Ishikawa (cell line): Measurements from ENCODE around the gene RAB44.

Experiments used
- CEBPB ChIP-seq: IDR thresholded peaks from 2 replicates; pipeline ENCODE4 v1.6.1; 2012
- CREB1 ChIP-seq: IDR thresholded peaks from 2 replicates; pipeline ENCODE4 v1.6.1; 2012; ENCODE audit warnings: low read depth
- EGR1 ChIP-seq: IDR thresholded peaks from 2 replicates; pipeline ENCODE4 v1.6.1; 2012
- EP300 ChIP-seq: IDR thresholded peaks from 2 replicates; pipeline ENCODE4 v1.6.1; 2012; ENCODE audit warnings: borderline replicate concordance
- FOXM1 ChIP-seq: IDR thresholded peaks from 2 replicates; pipeline ENCODE4 v1.6.1; 2012; ENCODE audit warnings: low read depth, borderline replicate concordance
- MAX ChIP-seq: IDR thresholded peaks from 2 replicates; pipeline ENCODE4 v1.6.1; 2012
- NFIC ChIP-seq: IDR thresholded peaks from 2 replicates; pipeline ENCODE4 v1.6.1; 2012
- RAD21 ChIP-seq: IDR thresholded peaks from 2 replicates; pipeline ENCODE4 v1.6.1; 2012; ENCODE audit warnings: low read depth
- TAF1 ChIP-seq: IDR thresholded peaks from 2 replicates; pipeline ENCODE4 v1.6.1; 2012; ENCODE audit warnings: low read depth, mild to moderate bottlenecking
- TCF12 ChIP-seq: IDR thresholded peaks from 2 replicates; pipeline ENCODE4 v1.6.1; 2012; ENCODE audit warnings: low read depth
- TEAD4 ChIP-seq: IDR thresholded peaks from 2 replicates; pipeline ENCODE4 v1.6.1; 2012
- USF1 ChIP-seq: IDR thresholded peaks from 2 replicates; pipeline ENCODE4 v1.6.1; 2012
- YY1 ChIP-seq: IDR thresholded peaks from 2 replicates; pipeline ENCODE4 v1.6.1; 2012; ENCODE audit warnings: low read depth
- ZBTB7A ChIP-seq: IDR thresholded peaks from 2 replicates; pipeline ENCODE4 v1.6.1; 2012; ENCODE audit warnings: low read depth
- TF ChIP-seq, protein P1 (sequence below): IDR thresholded peaks from 2 replicates; pipeline ENCODE4 v1.6.1; 2012; ENCODE audit warnings: low read depth, mild to moderate bottlenecking

The RAB44 gene

DNA sequence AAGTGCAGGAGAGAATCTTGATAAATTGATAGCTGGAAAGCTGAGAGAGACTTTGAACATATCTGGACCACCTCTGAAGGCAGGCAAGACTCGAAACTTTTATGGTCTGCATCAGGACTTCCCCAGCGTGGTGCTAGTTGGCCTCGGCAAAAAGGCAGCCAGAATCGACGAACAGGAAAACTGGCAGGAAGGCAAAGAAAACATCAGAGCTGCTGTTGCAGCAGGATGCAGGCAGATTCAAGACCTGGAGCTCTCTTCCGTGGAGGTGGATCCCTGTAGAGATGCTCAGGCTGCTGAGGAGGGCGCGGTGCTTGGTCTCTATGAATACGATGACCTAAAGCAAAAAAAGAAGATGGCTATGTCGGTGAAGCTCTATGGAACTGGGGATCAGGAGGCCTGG is 23.7 kb upstream of the RAB44 start:
- TF ChIP-seq EGR1, result no peak
- no peak for TF ChIP-seq NFIC

DNA sequence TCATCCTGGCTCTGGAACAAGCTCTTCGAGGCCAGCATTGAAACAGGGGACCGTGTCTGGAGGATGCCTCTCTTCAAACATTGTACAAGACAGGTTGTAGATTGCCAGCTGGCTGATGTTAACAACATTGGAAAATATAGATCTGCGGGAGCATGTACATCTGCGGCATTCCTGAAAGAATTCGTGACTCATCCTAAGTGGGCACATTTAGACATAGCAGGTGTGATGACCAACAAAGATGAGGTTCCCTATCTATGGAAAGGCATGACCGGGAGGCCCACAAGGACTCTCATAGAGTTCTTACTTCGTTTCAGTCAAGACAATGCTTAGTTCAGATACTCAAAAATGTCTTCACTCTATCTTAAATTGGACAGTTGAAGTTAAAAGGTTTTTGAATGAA is 22.7 kb upstream of the RAB44 start:
- TF ChIP-seq RAD21 (no peak), ZBTB7A (no peak), TEAD4 (no peak), MAX (no peak), FOXM1 (no peak), CREB1 (no peak), TAF1 (no peak)
- TF ChIP-seq, protein P1, sequence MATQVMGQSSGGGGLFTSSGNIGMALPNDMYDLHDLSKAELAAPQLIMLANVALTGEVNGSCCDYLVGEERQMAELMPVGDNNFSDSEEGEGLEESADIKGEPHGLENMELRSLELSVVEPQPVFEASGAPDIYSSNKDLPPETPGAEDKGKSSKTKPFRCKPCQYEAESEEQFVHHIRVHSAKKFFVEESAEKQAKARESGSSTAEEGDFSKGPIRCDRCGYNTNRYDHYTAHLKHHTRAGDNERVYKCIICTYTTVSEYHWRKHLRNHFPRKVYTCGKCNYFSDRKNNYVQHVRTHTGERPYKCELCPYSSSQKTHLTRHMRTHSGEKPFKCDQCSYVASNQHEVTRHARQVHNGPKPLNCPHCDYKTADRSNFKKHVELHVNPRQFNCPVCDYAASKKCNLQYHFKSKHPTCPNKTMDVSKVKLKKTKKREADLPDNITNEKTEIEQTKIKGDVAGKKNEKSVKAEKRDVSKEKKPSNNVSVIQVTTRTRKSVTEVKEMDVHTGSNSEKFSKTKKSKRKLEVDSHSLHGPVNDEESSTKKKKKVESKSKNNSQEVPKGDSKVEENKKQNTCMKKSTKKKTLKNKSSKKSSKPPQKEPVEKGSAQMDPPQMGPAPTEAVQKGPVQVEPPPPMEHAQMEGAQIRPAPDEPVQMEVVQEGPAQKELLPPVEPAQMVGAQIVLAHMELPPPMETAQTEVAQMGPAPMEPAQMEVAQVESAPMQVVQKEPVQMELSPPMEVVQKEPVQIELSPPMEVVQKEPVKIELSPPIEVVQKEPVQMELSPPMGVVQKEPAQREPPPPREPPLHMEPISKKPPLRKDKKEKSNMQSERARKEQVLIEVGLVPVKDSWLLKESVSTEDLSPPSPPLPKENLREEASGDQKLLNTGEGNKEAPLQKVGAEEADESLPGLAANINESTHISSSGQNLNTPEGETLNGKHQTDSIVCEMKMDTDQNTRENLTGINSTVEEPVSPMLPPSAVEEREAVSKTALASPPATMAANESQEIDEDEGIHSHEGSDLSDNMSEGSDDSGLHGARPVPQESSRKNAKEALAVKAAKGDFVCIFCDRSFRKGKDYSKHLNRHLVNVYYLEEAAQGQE, result no peak

DNA sequence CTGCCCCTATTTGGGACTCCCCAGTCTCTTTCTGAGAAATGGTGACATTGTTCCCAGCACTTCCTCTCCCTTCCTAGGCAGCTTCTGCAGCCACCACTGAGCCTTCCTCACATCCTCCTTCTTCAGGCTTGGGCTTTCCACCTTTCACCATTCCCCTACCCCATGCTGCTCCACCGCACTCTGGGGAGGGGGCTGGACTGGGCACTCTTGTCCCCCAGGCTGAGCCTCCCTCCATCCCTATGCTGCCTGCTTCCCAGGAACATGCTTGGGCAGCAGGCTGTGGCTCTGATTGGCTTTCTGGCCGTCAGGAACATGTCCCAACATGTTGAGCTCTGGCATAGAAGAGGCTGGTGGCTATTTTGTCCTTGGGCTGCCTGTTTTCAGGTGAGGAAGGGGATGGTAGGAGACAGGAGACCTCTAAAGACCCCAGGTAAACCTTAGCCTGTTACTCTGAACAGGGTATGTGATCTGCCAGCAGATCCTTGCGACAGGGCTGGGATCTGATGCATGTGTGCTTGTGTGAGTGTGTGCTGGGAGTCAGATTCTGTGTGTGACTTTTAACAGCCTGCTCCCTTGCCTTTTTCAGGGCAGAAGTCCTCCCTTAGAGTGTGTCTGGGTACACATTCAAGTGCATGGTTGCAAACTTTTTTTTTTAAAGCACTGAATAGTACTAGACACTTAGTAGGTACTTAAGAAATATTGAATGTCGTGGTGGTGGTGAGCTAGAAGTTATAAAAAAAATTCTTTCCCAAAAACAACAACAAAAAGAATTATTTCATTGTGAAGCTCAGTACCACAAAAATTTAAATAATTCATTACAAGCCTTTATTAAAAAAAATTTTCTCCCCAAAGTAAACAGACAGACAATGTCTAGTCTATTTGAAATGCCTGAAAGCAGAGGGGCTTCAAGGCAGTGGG is 21.2 kb upstream of the RAB44 start:
- TF ChIP-seq USF1 (no peak), RAD21 (no peak), MAX (no peak), YY1 (no peak), EP300 (no peak), TCF12 (no peak), EGR1 (no peak), FOXM1 (no peak), TEAD4 (no peak), ZBTB7A (no peak), CREB1 (no peak), TAF1 (no peak), CEBPB (no peak), NFIC (no peak)
- TF ChIP-seq, protein P1, result no peak

DNA sequence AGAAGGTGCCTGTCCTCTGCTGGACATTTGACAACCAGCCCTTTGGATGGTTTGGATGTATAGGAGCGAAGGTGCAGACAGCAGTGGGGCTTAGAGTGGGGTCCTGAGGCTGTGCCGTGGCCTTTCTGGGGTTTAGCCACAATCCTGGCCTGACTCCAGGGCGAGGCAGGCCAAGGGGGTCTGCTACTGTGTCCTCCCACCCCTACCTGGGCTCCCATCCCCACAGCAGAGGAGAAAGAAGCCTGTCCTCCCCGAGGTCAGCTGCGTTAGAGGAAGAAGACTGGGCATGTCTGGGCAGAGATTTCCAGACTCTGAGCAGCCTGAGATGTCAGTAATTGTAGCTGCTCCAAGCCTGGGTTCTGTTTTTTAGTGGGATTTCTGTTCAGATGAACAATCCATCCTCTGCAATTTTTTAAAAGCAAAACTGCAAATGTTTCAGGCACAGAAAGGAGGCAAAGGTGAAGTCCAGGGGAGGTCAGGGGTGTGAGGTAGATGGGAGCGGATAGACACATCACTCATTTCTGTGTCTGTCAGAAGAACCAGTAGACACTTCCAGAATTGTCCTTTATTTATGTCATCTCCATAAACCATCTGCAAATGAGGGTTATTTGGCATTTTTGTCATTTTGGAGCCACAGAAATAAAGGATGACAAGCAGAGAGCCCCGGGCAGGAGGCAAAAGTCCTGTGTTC is 20.4 kb upstream of the RAB44 start:
- TF ChIP-seq CREB1 (no peak), NFIC (no peak), ZBTB7A (no peak), EGR1 (no peak), EP300 (no peak), USF1 (no peak), CEBPB (no peak), FOXM1 (no peak), MAX (no peak), RAD21 (no peak), TEAD4 (no peak), YY1 (no peak), TCF12 (no peak), TAF1 (no peak)
- TF ChIP-seq, protein P1, result no peak
